ENCODE data around the gene PTPRE. TPM values are rescaled to one million over a fixed set of nuclear protein-coding genes. Genes with fewer than 3 reads are reported as not detected.

PTPRE gene
- total RNA-seq, 1 donor from 2014 or later: 35.7 TPM

DNA sequence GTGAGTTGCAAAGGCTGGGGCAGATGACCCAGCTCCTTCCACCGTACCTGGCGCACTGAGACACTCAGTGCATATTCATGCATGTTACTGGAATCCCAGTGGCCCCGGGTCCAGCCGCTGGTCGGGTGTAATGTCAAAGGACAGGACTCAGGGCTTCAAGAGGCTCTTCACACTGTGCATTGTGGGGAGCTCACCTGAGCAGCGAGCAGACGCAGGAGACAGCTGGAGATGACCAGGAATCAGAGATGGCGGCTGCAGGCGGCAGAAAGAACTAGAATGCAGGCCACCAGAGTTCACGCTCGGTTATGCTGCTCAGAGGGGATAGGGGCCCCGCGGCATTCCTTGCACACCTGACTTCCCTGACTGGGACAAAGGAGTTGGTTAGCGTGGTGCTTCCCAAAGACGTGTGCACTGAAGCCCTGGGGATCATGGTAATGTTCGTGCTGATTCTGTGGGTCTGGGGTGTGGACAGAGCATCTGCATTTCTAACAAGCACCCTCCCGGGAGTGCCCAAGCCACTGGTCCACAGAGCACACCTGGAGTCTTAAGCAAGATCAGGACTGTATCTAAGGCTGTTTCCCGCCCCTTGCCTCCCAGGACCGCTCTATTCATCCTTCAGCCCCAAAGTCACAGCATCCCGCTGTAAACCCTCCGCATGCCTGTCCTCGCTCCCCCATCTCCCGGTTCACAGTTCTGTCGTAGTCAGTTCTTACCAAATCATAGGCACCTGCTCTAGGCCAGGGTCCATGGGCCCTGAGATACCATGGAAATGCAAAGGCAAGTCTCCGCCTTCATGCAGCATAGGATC, 148.4 kb downstream of the PTPRE start:
- intact Hi-C loops (cut with micrococcal nuclease): no loop called here

DNA sequence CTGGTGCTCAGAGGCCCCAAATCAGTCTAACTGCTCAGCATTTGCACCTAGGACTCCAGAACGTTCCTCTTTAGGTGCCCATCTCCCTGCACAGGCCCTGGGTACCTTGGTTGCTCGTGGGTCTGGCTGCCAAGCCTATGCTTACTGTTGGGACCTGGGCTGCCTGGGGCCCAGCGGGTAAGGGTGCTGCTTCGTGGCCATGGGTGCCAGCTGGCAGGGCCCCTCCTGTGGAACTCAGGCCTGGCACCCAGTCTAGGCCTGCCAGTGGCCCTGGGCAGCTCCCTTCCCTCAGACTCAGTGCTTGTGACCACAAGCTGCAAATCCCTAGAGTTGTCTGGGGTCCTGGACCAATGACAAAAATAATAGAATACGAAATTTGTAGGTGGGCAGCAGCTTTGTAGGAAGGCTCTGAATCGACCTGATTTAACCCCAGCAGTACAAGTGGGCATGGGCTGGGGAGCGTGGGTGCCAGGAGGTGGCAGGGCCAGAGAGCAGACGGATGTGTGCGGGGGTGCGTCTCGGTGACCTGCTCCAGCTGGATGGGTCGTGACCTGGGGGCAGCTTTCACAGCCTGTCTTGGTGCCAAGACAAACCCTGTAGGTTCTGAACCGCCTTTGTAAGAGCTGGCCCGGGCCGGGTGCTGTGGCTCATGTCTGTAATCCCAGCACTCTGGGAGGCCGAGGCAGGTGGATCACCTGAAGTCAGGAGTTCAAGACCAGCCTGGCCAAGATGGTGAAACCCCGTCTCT, 149.6 kb downstream of the PTPRE start:
- intact Hi-C loops (cut with micrococcal nuclease): no loop called here

DNA sequence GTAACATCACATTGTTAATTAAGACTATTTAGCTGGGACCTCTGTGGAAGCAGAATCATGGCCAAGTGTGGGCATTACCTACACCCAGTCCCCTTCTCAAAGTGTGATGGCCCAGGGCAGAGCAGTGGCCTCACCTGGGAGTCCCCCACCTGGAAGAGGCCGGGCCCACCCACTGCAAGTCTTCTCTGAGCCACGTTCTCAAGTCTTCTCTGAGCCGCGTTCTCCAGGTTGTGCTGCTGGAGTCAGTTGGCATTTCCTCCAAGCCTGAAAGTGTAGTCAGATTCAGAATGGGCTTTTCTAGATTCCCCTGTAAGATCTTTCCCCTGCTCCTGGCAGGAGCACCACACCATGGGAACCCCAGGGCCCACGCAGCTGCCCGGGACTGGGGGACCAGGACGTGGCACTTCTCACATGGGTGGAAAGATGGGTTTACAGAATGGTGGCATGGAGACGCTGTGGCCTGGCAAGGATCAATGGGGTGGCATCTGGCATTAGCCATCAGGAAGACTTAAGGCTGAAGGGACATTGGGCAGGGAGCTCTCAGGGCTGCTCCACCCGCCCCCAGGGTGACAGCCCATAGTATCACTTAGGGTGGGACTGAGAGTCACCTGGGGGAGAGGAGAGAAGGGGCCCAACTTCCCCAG, 151.3 kb downstream of the PTPRE start:
- intact Hi-C loops (cut with micrococcal nuclease): no loop called here

DNA sequence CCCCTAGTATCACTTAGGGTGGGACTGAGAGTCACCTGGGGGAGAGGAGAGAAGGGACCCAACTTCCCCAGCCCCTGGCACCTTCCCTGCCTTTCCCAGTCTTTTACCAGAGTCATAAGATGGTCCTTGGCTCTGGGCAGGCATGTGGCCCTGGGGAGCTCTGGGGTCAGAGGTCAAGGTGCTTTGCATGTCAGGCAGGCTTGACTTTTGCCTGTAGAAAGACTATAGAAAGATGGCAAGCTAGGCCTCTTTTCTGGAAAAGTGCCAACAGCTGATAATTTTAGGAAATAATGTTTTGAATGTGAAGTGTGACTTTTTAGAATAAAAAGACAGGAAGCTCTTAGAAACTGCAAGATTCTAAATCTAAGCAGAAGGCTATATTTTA, 151.8 kb downstream of the PTPRE start:
- intact Hi-C loops (cut with micrococcal nuclease): no loop called here

DNA sequence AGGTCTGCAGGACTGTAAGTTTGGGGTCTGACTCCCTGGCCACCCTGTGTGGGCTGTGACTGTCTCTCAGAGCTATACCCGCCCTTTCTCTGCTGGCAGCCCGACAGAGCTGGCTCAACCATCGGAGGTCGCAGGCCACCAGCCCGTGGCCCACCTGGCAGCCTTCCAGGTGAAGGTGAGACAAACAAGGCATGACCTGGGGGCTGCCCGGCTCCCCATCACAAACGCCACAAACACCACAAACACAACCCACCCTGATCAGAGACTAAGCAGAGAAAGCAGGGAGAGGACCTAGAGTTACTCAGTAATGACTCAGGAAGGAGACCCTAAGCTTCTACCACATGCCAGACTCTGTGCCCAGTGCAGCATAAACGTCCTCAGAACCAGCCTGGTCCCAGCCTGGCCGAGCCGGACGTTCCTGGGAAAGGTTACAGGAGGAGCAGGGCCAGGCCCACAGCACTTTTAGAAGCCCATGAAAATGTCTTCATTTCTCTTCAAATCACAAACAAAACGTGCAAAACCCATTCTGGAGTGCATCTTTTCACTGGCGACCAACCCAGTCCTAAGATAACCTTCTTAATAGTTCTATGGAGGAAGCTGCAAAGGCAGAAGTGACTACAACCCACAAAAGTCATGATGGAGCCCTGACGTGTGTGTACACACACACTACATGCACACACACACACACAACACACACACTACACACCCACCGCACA, 152.5 kb downstream of the PTPRE start:
- intact Hi-C loops (cut with micrococcal nuclease): no loop called here

DNA sequence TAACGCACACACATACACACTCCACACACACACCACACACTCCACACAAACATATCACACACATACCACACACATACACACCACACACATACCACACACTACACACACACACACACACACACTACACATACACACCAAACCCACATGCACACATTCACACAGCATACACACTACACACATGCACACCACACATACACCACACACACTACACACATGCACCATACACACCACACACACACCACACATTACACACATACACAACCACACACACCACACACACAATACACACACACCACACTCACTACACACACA, 153.0 kb downstream of the PTPRE start:
- intact Hi-C loops (cut with micrococcal nuclease): loop anchor here (5.0 kb wide), 1 partner anchor 1407 kb away; the partner anchor contains the start of gene MGMT

DNA sequence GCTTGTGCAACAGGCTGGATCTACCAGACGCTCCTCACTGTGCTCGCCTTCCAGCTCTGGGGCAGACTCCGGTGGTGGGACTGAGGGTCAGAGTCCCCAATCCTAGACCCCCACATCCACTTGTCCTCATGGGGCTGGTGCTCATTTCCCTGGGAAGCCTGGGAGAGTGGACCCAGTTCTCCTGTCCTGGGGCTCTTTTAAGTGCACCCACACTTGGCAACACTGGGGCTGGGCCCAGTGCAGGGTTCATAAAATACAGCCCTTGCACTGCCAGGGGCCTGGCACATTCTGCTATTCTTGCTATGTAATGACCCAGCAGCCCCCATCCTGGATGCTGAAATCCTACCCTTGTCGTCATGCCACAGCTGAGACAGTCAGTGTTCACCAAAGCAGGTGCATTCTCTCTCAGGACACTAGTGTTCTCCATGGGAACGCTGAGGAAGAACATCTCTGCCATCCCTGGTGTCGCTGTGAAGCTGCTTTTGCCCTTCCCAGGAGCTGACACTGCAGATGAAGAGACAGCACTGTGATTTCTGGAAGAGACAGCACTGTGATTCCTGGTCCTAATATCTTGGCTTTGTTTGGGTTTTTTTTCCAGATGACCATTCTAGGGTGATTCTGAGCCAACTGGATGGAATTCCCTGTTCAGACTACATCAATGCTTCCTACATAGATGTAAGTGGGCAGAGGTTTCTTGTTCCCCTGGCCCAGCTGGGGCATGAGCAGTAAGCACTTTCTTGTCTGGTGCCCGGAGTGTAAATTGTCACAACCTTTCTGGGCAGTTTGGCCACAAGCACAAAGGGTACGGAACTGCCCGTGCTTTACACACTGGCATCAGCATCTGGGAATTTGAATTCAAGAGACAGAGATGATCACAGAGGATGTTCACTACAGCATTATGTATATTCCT, 153.7 kb downstream of the PTPRE start:
- intact Hi-C loops (cut with micrococcal nuclease): loop anchor here (5.0 kb wide), 1 partner anchor 1407 kb away; the partner anchor contains the start of gene MGMT

DNA sequence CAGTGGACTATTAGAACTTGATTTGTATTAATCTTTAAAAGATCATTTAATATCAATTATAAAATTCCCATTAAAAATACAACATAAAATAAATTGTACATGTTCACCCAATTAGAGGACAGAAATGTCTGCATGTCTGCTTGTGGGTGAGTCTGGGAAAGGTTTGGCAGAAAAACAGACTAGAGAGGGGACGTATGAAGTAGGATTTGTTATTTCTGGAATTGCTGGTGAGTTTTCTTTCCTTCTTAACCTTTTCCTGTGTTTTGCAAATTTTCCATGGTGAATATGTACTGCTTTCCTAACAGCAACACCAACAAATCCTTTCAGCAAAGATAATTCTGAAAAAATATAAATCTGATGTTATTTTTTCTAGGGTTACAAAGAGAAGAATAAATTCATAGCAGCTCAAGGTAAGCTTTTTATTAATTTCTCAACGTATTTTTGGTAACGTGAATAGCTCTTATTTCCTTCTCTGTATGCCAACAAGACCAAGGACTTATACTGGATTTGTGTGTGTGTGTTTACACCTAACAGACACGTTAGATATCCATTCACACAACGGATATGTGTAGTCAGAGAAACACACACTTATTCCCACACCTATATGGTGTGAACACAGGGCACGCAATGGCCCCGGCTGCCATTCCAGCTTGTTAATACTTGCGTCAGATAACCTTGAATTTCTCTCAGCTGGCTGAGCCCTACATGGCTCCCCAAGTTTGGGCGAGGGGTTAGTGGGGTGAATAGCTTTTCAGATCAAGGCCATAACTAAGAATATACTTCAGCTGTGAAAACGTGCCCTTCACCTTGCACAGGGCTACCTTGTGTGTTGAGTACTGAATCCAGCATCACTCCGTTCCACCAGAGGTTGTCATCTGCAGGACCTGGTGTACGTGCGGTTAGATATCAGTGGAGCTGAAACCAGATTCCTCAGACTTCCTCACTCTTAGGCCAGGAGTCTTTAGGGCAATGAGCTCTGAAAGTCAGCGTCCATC, 154.7 kb downstream of the PTPRE start:
- intact Hi-C loops (cut with micrococcal nuclease): loop anchor here (5.0 kb wide), 1 partner anchor 1406 kb away; the partner anchor contains the start of gene MGMT

DNA sequence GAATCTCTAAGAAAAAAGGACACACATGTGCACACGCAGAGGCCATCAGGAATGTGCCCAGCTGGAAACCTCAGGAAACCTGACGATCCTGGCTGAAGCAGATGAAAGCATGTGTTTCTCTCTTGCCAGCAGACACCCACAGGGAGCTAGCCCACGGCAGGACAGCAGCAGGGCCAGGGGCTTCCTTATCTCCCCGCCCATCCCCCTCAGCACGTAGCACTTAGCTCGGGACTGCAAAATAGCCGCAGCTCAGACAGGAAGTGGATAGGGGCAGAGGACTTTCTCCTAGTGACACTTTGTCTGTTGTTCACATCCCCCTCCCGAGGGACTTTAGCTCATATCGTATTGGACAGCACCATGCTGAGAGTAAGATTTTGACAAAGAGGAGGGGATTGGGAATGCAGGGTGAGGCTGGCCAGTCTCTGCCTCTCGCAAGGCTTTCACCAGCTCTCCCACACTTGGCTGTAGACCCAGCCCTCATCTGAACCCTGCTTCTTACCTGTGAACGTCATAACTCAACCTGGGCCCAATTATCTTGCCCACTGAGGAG, 155.5 kb downstream of the PTPRE start:
- intact Hi-C loops (cut with micrococcal nuclease): loop anchor here (5.0 kb wide), 1 partner anchor 1405 kb away; the partner anchor contains the start of gene MGMT

DNA sequence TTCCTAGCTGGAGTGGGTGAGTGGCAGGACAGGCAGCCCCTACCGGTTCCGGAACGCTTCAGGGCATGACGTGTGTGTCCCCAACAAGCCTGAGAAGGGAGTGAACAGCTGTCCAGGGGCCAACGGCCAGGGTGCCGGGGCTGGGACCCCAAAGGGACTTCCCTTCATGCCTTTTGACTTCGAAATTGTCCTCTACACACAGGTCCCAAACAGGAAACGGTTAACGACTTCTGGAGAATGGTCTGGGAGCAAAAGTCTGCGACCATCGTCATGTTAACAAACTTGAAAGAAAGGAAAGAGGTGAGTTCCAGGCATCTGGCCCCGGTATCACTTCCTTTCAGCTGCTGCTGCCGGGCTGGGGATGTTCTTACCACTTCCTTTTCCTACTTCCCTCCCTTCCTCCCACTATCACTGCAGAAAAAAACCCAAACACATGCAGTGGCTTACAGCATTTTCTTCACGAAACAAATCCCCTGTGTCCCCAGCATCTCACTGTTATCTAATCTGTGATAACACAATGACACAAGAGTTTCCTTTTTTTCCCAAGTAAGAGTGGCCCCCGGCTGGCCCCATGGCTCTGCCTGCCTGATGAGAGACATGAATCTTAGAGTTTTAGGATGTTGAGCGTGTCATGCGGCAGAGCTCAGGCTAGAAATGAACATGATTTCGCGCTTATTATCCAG, 156.1 kb downstream of the PTPRE start:
- intact Hi-C loops (cut with micrococcal nuclease): loop anchor here (1.0 to 5.0 kb wide), 3 partner anchors 15 to 1404 kb away; partner anchors contain the start of gene MGMT

DNA sequence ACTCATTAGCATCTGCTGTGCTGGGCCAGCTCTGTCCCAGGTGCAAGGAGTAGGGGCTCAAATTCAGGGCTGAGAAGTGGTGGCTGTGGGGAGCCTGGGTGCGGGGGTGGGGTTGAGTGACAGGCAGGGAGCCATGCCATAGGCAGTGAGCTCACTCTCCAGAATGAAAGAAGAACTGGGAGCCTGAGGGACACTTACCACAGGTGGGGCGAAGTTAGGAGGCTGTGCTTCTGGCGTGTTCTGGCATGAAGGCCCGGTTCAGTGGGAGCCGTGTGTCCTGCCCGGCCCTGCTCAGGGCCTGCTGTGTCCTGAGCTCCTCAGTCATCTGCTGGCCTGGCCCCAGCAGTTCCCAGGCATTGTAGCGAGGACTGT, 156.8 kb downstream of the PTPRE start:
- intact Hi-C loops (cut with micrococcal nuclease): loop anchor here (1.0 to 5.0 kb wide), 3 partner anchors 15 to 1404 kb away; partner anchors contain the start of gene MGMT

DNA sequence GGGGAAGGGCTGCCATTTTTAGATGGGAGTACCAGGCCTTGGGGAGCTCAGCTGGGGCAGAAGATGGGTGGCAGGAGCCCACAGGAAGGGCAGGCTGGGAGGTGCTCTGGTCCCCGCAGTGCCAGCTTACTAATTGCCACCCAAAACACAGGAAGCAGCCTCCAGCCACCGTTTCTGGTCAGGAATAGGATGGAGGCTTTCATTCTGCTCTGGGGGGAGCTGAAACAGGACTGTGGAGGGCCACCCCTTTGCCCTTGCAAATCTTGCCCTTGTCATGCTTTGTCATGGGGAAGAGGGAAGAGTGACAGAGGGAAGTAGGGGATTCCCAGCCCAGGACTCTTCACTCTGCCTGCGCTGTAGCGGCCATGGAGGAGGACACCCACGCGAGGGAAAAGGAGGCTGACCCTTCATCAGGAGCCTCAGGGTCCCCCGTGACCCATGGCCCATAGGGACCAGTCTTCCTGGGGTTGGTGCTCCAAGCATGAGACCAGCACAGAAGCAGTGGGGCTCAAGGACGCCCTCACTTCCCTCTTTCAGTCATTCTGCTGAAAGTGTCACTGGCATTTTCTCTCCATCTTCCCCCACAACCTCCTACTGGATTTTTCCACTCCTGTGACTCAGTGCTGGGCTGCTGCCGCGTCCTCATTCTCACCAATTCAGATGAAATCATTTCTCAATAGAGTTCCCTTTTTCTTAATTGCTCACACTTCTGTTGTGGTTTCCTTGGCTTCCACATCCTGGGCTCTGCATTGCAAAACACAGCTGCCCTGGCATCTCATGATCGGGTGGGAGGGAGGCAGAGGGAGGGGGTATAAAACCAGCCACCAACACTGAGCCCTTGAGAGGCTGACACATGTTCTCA, 157.4 kb downstream of the PTPRE start:
- intact Hi-C loops (cut with micrococcal nuclease): loop anchor here (5.0 kb wide), 1 partner anchor 1403 kb away; the partner anchor contains the start of gene MGMT

DNA sequence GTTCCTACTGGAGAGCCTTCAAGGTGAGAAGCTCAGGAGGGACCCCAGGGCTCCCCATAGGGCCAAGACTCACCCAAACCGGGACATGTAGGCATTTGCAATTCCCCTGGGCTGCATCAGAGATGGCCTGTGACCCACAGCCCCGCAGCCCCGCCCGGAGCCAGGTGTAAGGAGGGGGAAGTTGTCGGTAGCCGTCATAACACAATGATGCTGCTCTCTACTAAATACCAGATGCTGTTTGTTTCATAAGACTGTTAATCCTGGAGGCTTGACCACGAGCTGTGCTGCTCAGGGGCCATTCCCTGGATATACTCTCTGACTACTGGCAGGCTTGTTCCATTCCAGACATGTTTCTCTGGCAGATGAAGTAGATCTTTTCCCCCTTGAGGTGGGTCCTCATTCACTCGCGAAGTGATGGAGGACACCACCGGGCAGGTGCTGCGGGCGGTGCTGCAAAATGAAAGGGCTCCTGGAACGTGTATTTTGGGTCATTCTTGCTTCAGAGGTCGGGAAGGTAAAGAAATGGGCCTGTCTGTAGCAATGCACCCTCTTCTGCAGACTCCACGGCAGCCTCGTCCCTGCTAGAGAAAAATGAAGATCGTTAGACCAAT, 158.2 kb downstream of the PTPRE start:
- intact Hi-C loops (cut with micrococcal nuclease): loop anchor here (5.0 kb wide), 1 partner anchor 1402 kb away; the partner anchor contains the start of gene MGMT

DNA sequence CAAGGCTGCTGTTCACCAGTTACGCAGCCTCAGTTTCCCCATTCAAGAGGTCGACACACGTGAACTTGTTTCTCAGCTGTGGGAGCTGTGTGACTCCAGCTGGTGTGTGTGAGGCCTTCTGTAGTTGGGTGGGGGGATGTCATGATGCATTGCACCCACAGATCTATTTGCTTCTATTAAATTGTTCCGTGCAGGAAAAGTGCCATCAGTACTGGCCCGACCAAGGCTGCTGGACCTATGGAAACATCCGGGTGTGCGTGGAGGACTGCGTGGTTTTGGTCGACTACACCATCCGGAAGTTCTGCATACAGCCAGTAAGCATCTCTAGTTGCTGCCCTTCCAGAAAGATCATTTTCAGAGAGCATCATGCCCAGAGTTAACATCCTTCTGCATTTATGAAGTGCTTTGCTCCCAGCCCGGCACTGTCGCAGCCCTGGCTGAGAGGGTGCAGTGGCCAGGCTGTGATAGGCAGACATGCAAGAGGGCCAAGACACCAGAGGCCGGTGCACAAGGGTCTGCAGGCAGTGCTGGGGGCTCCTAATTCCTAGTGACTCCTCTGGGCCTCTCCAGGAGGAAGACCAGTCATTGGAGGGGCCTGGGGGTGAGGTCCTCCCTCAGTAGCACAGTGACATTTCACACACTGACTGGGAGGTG, 159.1 kb downstream of the PTPRE start:
- intact Hi-C loops (cut with micrococcal nuclease): no loop called here

DNA sequence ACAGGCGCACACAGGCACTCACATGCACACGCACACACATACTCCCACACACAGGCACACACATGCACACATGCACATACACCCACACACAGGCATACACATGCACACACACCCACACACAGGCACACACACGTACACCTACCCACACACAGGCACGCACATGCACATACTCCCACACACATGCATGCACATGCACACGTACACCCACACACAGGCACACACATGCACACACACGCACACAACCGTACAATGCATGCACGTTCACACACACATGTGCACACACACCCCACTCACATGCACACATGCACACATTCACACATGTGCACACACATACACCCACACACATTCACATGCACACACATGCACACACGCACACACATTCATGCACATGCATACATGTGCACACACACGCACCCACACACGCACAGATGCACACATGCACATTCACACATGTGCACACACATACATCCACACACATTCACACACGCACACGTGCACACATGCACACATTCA, 160.0 kb downstream of the PTPRE start:
- intact Hi-C loops (cut with micrococcal nuclease): no loop called here

Data from T-helper 1 cell treated with Interleukin-12 subunit alpha and Interleukin-12 subunit beta and Interleukin-4 antibody, amounts not matched to agents 30 ng/mL and 1 ng/mL, for 36 hours (primary cell).